ENCODE data around the gene TESK2. TPM values are rescaled to one million over a fixed set of nuclear protein-coding genes. Genes with fewer than 3 reads are reported as not detected.

The TESK2 gene
- total RNA-seq, 1 donor from 2014 or later = 8.2 TPM

DNA sequence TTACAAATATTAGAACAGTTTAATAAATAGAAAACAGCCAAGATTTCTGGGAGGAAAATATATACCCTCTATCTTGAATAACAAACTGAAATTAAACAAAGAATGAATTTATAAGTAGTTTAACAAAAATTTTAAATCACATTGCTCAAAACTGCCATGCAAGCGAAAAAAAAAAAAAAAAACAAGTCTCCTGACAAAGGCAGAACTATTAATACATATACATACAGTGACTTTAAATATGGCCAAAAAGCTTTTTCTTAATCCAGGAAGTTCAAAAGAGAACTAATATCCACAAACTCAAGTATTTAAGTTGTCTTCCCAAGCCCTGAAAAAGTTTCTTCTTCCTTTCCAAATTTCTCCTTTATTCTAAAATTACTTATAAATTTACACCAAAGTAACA lies 87.2 kb downstream of the TESK2 start:
- ATAC-seq (no peak), DNase-seq (no peak)
- no peaks in the 10 kb centered on the region for H3K4me1 ChIP-seq
- intact Hi-C loops (cut with DNase I) = no loop called here
- TF ChIP-seq, protein P1, sequence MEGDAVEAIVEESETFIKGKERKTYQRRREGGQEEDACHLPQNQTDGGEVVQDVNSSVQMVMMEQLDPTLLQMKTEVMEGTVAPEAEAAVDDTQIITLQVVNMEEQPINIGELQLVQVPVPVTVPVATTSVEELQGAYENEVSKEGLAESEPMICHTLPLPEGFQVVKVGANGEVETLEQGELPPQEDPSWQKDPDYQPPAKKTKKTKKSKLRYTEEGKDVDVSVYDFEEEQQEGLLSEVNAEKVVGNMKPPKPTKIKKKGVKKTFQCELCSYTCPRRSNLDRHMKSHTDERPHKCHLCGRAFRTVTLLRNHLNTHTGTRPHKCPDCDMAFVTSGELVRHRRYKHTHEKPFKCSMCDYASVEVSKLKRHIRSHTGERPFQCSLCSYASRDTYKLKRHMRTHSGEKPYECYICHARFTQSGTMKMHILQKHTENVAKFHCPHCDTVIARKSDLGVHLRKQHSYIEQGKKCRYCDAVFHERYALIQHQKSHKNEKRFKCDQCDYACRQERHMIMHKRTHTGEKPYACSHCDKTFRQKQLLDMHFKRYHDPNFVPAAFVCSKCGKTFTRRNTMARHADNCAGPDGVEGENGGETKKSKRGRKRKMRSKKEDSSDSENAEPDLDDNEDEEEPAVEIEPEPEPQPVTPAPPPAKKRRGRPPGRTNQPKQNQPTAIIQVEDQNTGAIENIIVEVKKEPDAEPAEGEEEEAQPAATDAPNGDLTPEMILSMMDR (IDR thresholded peaks at IDR 0.05) = no peak
- no peaks in the 10 kb centered on the region for H3K27me3 ChIP-seq (ENCODE audit: low read depth)
- no peaks in the 10 kb centered on the region for H3K9me3 ChIP-seq
- no peaks in the 10 kb centered on the region for H3K36me3 ChIP-seq
- H3K4me3 ChIP-seq = no peak overlapping the region
- no peak overlapping the region for H3K27ac ChIP-seq

DNA sequence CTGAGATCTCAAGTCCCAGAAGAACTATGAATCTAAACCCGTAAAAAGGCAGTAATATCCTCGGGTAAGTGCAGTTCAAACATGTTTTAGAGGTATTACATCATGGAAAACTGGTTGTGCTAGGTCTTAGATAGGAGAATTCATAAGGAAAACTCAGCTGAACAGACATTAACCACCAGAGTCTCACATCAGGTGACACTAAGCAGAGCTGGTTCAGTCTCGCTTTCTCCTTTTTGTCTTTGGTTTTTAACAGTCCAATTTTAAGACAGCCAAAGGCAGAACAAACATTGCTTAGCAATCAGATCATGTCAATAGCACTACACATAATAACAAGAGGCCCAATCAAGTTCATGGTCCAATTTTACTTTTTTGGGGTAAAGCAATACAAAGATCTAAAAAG lies 87.7 kb downstream of the TESK2 start:
- intact Hi-C loops (cut with DNase I) = no loop called here
- no peaks in the 10 kb centered on the region for H3K9me3 ChIP-seq
- H3K4me1 ChIP-seq = no peaks in the 10 kb centered on the region
- ATAC-seq (peak; percentile 35 to 60), DNase-seq (no peak)
- no peaks in the 10 kb centered on the region for H3K36me3 ChIP-seq
- TF ChIP-seq, protein P1 (IDR thresholded peaks at IDR 0.05) = no peak
- H3K27me3 ChIP-seq (ENCODE audit: low read depth) = no peaks in the 10 kb centered on the region
- no peak overlapping the region for H3K27ac ChIP-seq
- H3K4me3 ChIP-seq = no peak overlapping the region

DNA sequence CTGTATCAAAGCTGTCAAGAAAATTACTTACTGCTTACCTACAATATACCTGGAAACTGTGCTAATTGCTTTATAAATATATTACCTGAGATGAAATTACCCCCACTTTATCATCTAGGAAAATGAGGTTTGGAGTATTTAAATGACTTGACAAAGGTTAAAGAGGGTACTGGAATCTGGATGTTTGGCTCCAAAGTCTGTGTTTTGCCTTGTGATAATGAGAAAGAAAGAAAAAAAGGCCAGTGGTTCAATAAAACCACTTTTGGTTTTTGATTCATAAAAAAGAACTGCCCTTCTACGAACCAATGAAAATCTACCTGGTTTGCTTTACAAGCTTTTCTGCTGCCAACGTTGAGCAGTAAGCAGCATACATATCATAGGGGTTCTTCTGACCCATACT lies 89.4 kb downstream of the TESK2 start:
- no peaks in the 10 kb centered on the region for H3K4me1 ChIP-seq
- no peak for ATAC-seq

DNA sequence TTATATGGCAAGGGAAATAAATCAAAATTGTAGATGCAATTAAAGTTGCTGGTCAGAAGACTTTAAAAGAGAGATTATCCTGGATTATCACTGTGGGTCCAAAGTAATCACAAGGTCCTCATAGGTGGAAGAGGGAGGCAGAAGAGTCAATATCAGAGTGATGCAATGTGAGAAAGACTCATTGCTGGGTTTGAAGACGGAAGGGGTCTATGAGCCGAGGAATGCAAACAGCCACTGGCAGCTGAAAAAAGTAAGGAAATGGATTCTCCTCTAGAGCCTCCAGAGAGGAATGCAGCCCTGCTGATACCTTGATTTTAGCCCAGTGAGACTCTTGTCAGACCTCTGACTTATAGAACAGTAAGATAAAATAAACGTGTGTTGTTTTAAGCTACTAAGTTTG lies 90.9 kb downstream of the TESK2 start:
- TF ChIP-seq, protein P1 (IDR thresholded peaks at IDR 0.05) = no peak
- DNase-seq (no peak), ATAC-seq (no peak)
- intact Hi-C loops (cut with DNase I) = no loop called here
- no peaks in the 10 kb centered on the region for H3K9me3 ChIP-seq
- H3K36me3 ChIP-seq = no peaks in the 10 kb centered on the region
- no peaks in the 10 kb centered on the region for H3K27me3 ChIP-seq (ENCODE audit: low read depth)
- H3K4me1 ChIP-seq = peaks cover under 1% of the 10 kb centered on the region
- no peak overlapping the region for H3K4me3 ChIP-seq
- no peak overlapping the region for H3K27ac ChIP-seq

More for the DNA sequence above, 89.4 kb downstream of the TESK2 start:
- Histone ChIP-seq H3K27me3 (ENCODE audit: low read depth) (no peaks in the 10 kb centered on the region), H3K9me3 (no peaks in the 10 kb centered on the region), H3K4me3 (no peak overlapping the region), H3K36me3 (no peaks in the 10 kb centered on the region), H3K27ac (no peak overlapping the region)
- TF ChIP-seq, protein P1 (IDR thresholded peaks at IDR 0.05) = no peak
- DNase-seq = no peak
- intact Hi-C loops (cut with DNase I) = no loop called here

DNA sequence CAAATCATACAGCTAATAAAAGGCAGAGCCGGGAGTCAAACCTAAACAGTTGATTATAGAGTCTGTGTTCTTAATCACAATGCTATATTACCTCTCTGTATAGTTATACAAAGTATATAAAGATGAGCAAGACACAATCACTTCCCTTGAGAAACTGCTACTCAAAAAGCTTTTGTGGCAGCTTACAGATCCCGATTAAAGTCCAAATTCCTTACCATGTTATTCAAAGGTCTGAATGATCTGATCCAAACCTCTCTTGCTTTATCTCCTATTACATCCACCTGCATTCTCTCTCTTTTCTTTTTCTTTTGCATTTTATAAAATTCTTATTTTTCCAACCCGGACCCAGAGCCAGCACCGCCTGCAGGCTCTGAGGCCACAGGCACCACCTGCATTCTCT lies 93.7 kb downstream of the TESK2 start:
- DNase-seq (no peak), ATAC-seq (no peak)
- H3K27me3 ChIP-seq (ENCODE audit: low read depth) = no peaks in the 10 kb centered on the region
- intact Hi-C loops (cut with DNase I) = no loop called here
- H3K9me3 ChIP-seq = no peaks in the 10 kb centered on the region
- no peak overlapping the region for H3K4me3 ChIP-seq
- TF ChIP-seq, protein P1 (IDR thresholded peaks at IDR 0.05) = no peak
- no peaks in the 10 kb centered on the region for H3K36me3 ChIP-seq
- H3K27ac ChIP-seq = no peak overlapping the region
- H3K4me1 ChIP-seq = peaks cover 15% of the 10 kb centered on the region

DNA sequence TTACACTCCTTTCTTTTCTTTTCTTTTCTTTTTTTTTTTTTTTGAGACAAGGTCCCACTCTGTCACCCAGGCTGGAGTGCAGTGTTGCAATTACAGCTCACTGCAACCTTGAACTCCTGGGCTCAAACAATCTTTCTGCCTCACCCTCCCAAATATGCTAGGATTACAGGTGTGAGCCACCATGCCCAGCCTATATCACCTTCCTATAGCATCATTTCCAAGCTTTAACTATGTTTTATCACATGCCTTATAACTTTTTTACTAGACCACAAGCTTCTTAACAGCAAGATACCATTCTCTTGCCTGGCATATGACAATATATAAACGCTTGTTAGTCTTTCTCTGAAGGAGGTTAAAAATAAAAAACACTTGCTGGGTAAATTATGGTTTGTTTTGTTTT lies 95.4 kb downstream of the TESK2 start:
- Histone ChIP-seq H3K4me1 (peaks cover 15% of the 10 kb centered on the region), H3K27me3 (ENCODE audit: low read depth) (no peaks in the 10 kb centered on the region), H3K27ac (no peak overlapping the region), H3K9me3 (no peaks in the 10 kb centered on the region), H3K36me3 (no peaks in the 10 kb centered on the region), H3K4me3 (no peak overlapping the region)
- DNase-seq (no peak), ATAC-seq (no peak)
- TF ChIP-seq, protein P1 (IDR thresholded peaks at IDR 0.05) = no peak
- intact Hi-C loops (cut with DNase I) = no loop called here
